GM19351 (cell line): ENCODE results near the gene PMEL.

Experiments
- ATAC-seq: cut with Tn5 transposase; IDR thresholded peaks from one replicate; pipeline ENCODE4 v1.9.1; 2021; ENCODE audit warnings: mild to moderate bottlenecking, moderate library complexity; ENCODE audit not compliant: unreplicated experiment

The PMEL gene

GRCh38 chr12:55942577-55943136 lies 23.2 kb downstream of the PMEL start:
- ATAC-seq, result no peak

GRCh38 chr12:55942055-55942454 lies 23.8 kb downstream of the PMEL start:
- ATAC-seq, result no peak

- ATAC-seq, result peak; percentile 99
These were observed 25.6 kb downstream of the PMEL start for GRCh38 chr12:55940065-55940732.

- ATAC-seq, result no peak
These were observed 26.9 kb downstream of the PMEL start for GRCh38 chr12:55938826-55939501.

GRCh38 chr12:55937981-55938380 lies 27.9 kb downstream of the PMEL start:
- ATAC-seq, result no peak

GRCh38 chr12:55935738-55936151 lies 30.1 kb downstream of the PMEL start:
- ATAC-seq, result no peak

DNA sequence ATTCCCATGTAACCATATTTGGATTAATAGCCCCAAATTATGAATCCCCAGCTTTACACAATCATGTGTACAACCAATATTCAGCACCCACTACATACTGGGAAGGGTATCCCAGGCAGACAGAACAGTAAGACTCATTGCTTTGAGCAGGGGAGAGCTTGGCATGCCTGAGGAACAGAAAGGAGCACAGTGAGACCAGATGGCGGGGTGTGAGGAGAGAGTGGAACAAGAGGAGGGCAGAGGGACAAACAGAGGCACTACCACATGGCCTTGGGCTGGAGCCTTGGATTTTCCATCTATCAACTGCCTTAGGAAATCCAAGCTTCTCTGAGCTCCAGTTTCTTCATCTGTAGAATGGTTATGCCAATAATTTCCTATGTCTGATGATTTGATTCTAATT lies 31.1 kb downstream of the PMEL start:
- ATAC-seq, result no peak

DNA sequence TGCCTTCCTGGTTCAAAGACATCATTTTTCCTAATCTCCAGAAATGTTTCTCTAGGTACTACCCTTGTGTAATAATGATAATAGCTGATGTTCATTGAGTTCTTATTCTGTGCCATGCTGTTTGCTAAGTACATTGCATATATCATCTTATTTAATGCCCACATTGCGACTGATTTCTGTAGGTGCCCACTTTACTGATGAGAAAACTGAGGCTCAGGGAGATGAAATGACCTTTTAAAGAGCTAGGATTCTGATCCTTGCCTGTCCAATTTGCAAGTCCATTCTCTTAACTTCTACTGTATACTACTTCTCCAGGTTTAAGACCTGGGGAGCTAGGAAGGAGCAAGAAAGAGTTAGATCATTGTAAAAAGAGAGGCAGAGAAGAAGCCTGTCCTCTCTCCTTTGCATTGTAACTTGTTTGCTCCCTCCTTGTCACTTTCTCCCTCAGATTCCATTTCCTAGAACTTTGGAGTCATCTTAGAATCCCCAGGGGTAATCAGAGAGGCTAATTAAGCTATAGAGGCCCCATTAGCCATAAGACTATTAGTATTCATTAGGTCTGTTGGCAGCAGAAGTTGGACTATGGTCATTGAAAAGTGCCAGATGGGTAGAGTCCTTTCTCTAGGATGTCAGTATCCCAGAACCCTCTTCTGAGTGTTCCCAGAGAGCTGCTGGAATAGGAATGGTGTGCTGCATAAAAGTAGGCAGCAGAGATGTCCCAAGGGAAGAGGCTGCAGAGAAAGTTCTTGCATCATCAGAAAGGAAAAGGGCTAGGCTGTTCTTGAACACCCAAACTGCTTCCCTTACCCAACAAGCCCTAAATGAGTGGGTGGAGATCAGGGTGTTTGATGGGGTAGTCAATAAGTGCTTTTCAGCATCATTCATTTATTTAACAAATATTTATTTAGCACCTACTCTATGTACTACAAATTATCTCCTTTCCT lies 31.8 kb downstream of the PMEL start:
- ATAC-seq, result no peak

GRCh38 chr12:55933169-55933798 lies 32.6 kb downstream of the PMEL start:
- ATAC-seq, result no peak

DNA sequence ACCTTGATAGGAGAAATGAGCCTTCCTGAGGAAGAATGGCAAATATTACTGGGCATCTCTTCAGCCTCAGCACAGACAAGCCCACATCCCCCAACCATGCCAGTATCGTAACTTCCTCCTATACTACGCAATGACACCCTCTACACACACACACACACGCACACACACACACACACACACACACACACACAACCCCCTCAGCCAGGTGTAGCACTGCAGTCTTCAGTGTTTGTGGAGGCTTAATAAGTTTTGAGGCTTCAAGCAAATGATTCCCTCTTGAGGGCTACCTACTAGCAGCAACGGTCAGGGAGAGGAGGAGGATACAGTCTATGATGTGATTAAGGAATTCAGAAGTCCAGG lies 33.3 kb downstream of the PMEL start:
- no peak for ATAC-seq

DNA sequence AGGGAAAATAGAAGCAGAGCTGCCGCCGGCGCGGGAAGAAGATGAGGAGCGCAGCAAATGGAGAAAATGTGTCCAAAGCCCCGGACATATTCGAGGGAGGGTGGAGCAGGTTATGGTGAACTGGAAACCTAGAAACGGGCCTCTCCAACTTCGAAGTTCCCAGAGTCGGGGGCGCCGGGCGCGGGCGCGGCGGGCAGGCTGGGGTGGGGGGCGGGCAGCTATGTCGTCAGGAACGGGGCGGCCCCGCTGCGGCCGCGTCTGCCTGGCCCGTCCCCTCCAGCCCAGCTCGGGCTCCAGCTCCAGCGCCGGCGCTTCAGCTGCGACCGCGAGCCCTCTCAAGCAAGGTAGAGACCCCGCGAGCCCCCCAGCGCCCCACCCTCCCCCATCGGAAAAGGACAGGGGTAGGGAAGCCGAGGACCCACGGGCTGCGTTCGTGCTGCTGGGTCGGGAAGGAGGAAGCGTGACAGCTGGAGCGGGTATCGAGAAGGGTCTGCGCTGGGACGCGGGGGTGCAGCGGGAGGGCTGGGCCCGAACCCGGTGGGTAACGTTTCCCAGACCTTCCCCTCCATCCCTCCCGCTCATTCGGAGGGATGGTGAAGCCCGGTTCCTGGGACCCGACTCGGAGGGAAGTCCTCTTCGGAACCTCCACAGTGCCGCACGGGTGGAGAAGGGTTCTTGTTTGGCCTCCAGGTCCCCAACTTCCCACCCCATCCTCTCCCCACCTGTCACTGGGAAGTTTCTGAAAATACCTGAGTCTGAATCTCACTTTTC lies 33.9 kb downstream of the PMEL start:
- no peak for ATAC-seq

DNA sequence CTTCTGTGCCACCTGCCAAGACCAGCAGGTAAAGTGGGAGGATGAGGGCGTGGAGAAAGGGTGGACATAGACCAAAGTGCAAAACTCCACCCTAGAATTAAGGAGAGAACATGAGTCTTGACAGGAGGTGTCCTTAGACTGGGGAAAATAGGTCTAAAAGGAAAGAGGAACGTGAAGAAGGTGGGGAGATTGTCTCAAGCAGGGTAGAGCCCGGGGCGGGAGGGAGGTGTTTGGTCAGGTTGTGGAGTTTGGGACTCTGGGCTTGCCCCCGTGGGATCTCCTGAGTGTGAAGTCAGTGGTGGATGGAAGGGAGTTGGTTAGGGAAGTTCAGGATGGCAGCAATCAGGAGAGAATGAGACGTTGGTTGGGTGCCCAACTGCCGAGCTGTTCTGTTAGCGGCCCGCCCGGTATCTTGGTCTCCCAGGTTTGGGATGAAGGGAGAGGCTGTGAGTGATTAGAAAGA lies 34.5 kb downstream of the PMEL start:
- ATAC-seq, result no peak

- ATAC-seq, result peak; percentile 26
These were observed 35.0 kb downstream of the PMEL start, which contains the start of gene DGKA for GRCh38 chr12:55930771-55931316. TSS of gene DGKA (plus strand) at chr12:55931162. CDS start at chr12:55936504, 5,342 bp downstream.

GRCh38 chr12:55929306-55929791 lies 36.5 kb downstream of the PMEL start:
- peak; percentile 41 for ATAC-seq

DNA sequence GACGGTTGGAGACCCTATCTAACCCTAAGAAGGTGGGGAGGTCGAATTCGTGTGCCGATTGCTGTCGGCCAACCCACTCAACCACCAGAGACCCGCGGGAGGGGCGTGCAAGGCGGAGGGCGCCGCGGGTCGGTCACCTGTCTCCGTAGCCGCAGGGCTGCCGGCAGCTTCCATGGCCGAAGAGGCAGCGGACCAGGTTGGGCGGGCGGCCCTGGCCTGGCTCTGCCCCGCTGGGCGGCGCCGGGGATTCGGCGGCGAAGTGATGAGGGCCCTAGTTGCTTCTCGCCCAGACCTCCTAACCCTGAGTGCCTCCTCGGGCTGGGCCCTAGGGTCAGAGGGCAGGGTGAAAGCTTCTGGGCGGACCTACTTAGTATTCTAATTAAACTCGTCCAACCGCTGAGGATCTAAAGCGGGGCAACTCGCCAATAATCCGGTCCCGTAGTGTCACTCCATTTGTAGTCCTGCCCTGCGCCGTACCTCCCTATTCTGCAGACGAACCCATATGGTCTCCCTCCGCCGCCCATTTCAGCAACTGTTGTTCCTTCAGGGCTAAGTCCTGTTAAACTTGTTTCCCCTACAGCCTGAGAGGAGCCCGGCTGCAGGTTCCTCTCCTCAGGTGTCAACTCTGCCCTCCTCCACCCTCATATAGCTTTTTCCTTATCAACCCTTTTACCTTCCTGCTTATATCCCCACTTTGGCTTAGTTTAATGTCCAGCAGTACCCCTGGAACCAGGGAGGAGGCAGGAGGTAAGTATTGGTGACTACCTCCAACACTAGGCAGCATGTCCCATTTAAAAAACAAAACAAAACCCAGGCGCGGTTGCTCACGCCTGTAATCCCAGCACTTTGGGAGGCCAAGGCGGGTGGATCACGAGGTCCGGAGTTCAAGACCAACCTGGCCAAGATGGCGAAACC lies 38.0 kb downstream of the PMEL start, which contains the start of gene PYM1:
PYM1 (minus strand) TSS at position 307 of the 915 bp plus-strand sequence; CDS start at position 174, 133 bp downstream.
- peak; percentile 42 for ATAC-seq

- ATAC-seq, result peak; percentile 34
These were observed 38.9 kb downstream of the PMEL start for GRCh38 chr12:55926738-55927587.
